PFSK-1 (cell line): ENCODE measurements around the gene CYP2W1.

Experiments used
- POLR2AphosphoS5 ChIP-seq: IDR thresholded peaks from 2 replicates; pipeline ENCODE4 v1.6.1; 2012; ENCODE audit warnings: low read depth, mild to moderate bottlenecking, control low read depth, low read length, moderate library complexity
- REST ChIP-seq, 2 experiments: IDR thresholded peaks; 2 replicates each; pipeline versions ENCODE4 v1.6.1 to v1.8.0; 2011 to 2012; ENCODE audit warnings: low read depth in 2 of 2, low read length in 2 of 2, control low read depth in 1 of 2, inconsistent platforms in 1 of 2, mild to moderate bottlenecking in 1 of 2, moderate library complexity in 1 of 2; ENCODE audit not compliant: insufficient read depth in 1 of 2
- TAF1 ChIP-seq: IDR thresholded peaks from 2 replicates; pipeline ENCODE4 v1.6.1; 2012; ENCODE audit warnings: low read length, control low read depth, borderline replicate concordance; ENCODE audit not compliant: insufficient read depth

- no peak for TF ChIP-seq POLR2AphosphoS5
- TF ChIP-seq TAF1, result no peak
- TF ChIP-seq REST (IDR thresholded peaks at IDR 0.05; ENCODE audit: insufficient read depth in 1 of 2, low read depth in 2 of 2, low read length in 2 of 2), result no peak
These were observed 5.0 kb upstream of the CYP2W1 start for GRCh38 chr7:978049-978346.
